Glomerular endothelial cell (primary cell): ENCODE measurements around the gene NDST3. TPM values are rescaled to one million over a fixed set of nuclear protein-coding genes. Genes with fewer than 3 reads are reported as not detected.

Source experiments
- DNase-seq: peaks from one replicate; pipeline ENCODE4 v3.0.0-alpha.2; 2011; ENCODE audit warnings: low read depth, low spot score; ENCODE audit errors: extremely low read depth
- total RNA-seq: library from RNA; depleted of rRNA; stranded (reverse); fragments of >200 nt; gene quantifications from 2 replicates; pipeline ENCODE4 v1.2.3, GENCODE V29; 2015

The NDST3 gene
- total RNA-seq, 1 donor from 2014 or later: not detected

GRCh38 chr4:118076958-118077766 lies 42.9 kb downstream of the NDST3 start:
- DNase-seq: no peak

GRCh38 chr4:118077767-118078105 lies 43.5 kb downstream of the NDST3 start:
- DNase-seq: no peak

- DNase-seq: no peak
Observed at GRCh38 chr4:118081434-118081833, 47.1 kb downstream of the NDST3 start.

- DNase-seq: no peak
Observed at GRCh38 chr4:118082182-118082581, 47.9 kb downstream of the NDST3 start.

- no peak for DNase-seq
Observed at GRCh38 chr4:118085700-118086099, 51.4 kb downstream of the NDST3 start.

- peak; percentile 63 for DNase-seq
Observed at GRCh38 chr4:118086344-118086743, 52.1 kb downstream of the NDST3 start.

GRCh38 chr4:118087366-118087765 lies 53.1 kb downstream of the NDST3 start:
- no peak for DNase-seq

- no peak for DNase-seq
Observed at GRCh38 chr4:118099106-118099505, 64.8 kb downstream of the NDST3 start.

GRCh38 chr4:118102195-118102594 lies 67.9 kb downstream of the NDST3 start:
- DNase-seq: no peak

GRCh38 chr4:118112117-118113046 lies 78.1 kb downstream of the NDST3 start:
- no peak for DNase-seq

GRCh38 chr4:118113220-118113619 lies 78.9 kb downstream of the NDST3 start:
- DNase-seq: no peak

GRCh38 chr4:118114720-118115119 lies 80.4 kb downstream of the NDST3 start:
- DNase-seq: no peak

- no peak for DNase-seq
Observed at GRCh38 chr4:118120120-118120760, 86.0 kb downstream of the NDST3 start.

GRCh38 chr4:118124997-118125396 lies 90.7 kb downstream of the NDST3 start:
- DNase-seq: no peak

- DNase-seq: no peak
Observed at GRCh38 chr4:118139241-118139640, 105.0 kb downstream of the NDST3 start.

GRCh38 chr4:118141240-118141639 lies 107.0 kb downstream of the NDST3 start:
- no peak for DNase-seq

- DNase-seq: no peak
Observed at GRCh38 chr4:118154649-118155048, 120.4 kb downstream of the NDST3 start.

- DNase-seq: no peak
Observed at GRCh38 chr4:118155516-118155915, 121.2 kb downstream of the NDST3 start.

- DNase-seq: no peak
Observed at GRCh38 chr4:118158763-118159375, 124.6 kb downstream of the NDST3 start.

GRCh38 chr4:118167306-118167705 lies 133.0 kb downstream of the NDST3 start:
- no peak for DNase-seq

- DNase-seq: no peak
Observed at GRCh38 chr4:118171381-118171780, 137.1 kb downstream of the NDST3 start.
